ENCODE data around the gene ZNF660.

The ZNF660 gene

GRCh38 chr3:44632193-44632592, 47.4 kb downstream of the ZNF660 start:
- no peak for DNase-seq (ENCODE audit: low spot score)

- DNase-seq (ENCODE audit: low spot score), result no peak
These were observed 57.6 kb downstream of the ZNF660 start for GRCh38 chr3:44642337-44642736.

DNA sequence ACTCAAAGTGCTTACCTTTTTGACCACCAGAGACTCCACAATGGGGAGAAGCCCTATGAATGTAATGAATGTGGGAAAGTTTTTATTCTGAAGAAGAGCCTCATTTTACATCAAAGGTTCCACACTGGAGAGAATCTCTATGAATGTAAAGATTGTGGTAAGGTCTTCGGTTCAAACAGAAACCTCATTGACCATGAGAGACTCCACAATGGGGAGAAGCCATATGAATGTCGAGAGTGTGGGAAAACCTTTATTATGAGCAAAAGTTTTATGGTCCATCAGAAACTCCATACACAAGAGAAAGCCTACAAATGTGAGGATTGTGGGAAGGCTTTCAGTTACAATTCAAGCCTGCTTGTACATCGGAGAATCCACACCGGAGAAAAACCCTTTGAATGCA, 58.3 kb downstream of the ZNF660 start:
- no peak for DNase-seq (ENCODE audit: low spot score)

GRCh38 chr3:44647771-44648170, 63.0 kb downstream of the ZNF660 start:
- DNase-seq (ENCODE audit: low spot score), result no peak

DNA sequence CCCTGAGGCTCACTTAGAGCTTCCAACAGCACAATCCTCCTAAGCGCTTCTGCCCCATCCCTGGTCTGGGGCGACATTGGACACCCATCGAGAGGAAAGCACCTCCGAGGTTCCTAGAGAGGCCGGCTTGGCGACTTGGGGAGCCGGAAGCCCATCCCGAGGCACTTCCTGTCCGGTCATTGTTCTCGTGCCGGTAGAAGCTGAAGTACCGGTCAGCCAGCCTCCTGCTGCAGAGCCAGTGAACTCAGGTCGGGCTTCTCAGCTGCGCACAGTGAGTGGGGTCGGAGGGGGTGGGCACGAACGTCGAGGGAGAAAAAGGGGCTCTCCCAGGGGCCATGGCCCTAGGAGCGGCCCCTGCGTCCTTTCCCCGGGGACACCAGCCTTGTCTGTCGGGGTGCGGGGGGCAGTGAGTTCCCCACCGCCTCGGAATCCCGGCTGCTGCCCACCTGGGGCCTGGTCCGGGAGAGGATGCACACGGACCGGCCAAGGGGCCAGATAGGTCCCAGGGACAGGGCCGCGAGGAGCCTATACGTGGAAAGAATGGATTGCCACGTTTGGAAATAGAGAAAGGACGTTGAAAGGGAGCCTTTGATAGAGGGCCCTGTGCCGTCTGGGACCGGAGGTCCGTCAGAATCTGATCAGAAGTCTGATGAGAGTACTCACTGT, 63.9 kb downstream of the ZNF660 start, which contains the start of gene ZNF35:
Gene ZNF35, plus strand, starts transcription at position 169 of the 666 bp plus-strand sequence. CDS start 2,336 bp downstream, outside the sequence.
- DNase-seq (ENCODE audit: low spot score), result peak; percentile 89

Data from ecto neural progenitor cell (in vitro differentiated cells).